GM20431 (cell line): ENCODE measurements around the gene CEP78.

Experiments
- in situ Hi-C: fragments of 300-500 bp; cut with MseI, MboI; formaldehyde crosslinking; loops from one replicate; pipeline ENCODE4 v1.15.0; 2020; ENCODE audit warnings: low sequenced_read_pairs; ENCODE audit not compliant: unreplicated experiment

CEP78 gene

DNA sequence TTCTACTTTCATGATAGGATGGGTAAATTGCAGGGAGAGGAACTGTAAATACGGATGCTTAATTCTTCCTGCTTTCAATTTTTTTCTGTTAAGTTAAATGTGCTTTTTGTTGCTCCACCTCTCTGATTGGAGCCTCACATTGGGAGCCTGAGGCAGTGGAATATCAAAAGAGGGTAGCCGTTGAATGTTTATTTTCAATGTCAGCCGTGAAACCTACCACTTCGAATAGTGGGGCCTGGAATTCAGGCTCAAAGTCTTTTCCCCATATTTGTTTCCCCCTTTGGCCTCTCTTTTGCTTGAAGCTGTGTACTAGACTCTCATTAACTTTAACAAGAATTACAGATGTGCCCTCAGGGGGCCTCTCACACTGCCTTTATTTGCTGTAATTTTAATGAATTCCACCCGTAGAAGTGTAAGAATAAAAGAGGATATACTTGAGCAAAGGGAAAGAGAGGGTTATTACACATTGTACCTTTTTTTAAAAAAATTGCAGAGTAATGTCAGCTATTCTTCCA lies 90.0 kb downstream of the CEP78 start:
- in situ Hi-C loops: no loop called here

DNA sequence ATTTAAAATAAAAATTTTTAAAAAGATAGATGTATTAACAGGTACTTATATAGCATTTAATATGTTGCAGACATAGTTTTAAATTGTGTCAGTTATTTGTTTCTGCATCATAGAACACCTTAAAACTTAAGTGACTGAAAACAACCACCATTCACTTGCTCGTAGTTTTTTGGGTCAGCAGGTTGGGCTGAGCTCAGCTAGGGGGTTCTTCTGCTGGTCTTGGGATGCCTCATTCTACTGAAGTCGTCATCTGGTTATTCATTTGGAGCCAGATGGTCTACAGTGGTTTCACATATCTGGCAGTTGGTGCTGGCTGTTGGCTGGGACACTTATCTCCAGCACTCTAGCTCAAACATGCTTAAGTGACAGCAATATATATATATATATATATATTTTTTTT lies 90.7 kb downstream of the CEP78 start:
- in situ Hi-C loops: no loop called here
